HG02943 (cell line): ENCODE results near the gene PRKCB.

Experiments
- ATAC-seq: cut with Tn5 transposase; IDR thresholded peaks from one replicate; pipeline ENCODE4 v1.9.1; 2021; ENCODE audit warnings: mild to moderate bottlenecking, low read depth, moderate library complexity; ENCODE audit not compliant: unreplicated experiment

Gene PRKCB

GRCh38 chr16:23835390-23836077, at the start of gene PRKCB:
TSS of gene PRKCB (plus strand) at chr16:23835983.
- peak; percentile 64 for ATAC-seq

- ATAC-seq = no peak
Measured at GRCh38 chr16:23786964-23787561, 48.7 kb upstream of the PRKCB start.

GRCh38 chr16:23788685-23789084, 47.1 kb upstream of the PRKCB start:
- no peak for ATAC-seq

DNA sequence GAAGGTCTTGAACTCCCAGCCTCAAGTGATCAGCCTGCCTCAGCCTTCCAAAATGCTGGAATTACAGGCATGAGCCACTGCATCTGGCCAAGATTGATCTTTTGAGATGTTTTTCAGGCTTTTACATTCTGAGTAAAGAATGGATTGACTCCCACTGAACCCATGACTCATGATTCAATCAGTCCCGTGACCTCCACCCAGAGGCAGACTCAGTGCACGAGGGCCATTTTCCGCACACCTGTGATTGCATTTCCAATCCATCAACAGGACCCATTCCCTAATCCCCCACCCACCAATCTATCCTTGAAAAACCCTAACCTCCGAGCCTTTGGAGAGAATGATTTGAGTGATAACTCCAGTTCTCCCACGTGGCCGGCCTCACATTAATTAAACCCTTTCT, 40.4 kb upstream of the PRKCB start:
- no peak for ATAC-seq

- ATAC-seq = no peak
Measured at GRCh38 chr16:23796941-23797340, 38.8 kb upstream of the PRKCB start.

DNA sequence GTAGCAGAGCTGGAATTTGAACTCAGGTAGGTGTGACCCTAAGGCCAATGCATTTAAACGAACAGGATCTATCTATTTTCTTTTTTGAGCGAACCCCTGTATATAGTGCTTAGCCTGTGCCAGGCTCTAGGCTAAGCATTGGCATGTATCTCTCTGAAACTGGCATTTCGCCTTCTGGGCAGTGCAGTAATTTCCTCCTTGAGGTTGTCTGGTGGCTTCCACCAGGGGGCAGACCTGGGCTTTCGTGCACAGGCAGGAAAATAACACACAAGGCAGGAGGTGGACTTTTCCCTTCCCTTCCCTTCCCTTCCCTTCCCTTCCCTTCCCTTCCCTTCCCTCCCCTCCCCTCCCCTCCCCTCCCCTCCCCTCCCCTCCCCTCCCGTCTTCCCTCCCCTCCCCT, 34.4 kb upstream of the PRKCB start:
- ATAC-seq = no peak

GRCh38 chr16:23802776-23803175, 33.0 kb upstream of the PRKCB start:
- no peak for ATAC-seq

GRCh38 chr16:23803591-23804123, 32.1 kb upstream of the PRKCB start:
- peak; percentile 66 for ATAC-seq

- ATAC-seq = no peak
Measured at GRCh38 chr16:23807028-23807427, 28.8 kb upstream of the PRKCB start.

DNA sequence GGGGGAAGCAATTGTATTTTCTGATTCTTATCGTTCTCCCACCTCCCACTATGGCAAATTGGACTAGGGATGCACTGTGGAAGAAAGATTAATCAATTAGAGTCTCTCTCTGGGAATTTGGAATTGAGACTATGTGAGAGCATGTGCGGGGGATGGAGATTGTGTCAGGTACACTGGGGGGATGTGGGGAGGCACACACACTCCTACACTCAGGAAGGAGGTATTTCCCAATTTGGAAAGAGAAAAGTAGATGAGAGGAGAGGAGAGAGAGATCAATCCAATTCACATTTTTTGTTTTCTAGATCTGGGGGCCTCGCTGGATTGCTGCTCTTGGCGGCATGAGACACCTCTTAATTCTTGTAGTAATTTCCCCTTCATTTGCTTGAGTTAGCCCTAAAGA, 14.3 kb upstream of the PRKCB start:
- no peak for ATAC-seq

DNA sequence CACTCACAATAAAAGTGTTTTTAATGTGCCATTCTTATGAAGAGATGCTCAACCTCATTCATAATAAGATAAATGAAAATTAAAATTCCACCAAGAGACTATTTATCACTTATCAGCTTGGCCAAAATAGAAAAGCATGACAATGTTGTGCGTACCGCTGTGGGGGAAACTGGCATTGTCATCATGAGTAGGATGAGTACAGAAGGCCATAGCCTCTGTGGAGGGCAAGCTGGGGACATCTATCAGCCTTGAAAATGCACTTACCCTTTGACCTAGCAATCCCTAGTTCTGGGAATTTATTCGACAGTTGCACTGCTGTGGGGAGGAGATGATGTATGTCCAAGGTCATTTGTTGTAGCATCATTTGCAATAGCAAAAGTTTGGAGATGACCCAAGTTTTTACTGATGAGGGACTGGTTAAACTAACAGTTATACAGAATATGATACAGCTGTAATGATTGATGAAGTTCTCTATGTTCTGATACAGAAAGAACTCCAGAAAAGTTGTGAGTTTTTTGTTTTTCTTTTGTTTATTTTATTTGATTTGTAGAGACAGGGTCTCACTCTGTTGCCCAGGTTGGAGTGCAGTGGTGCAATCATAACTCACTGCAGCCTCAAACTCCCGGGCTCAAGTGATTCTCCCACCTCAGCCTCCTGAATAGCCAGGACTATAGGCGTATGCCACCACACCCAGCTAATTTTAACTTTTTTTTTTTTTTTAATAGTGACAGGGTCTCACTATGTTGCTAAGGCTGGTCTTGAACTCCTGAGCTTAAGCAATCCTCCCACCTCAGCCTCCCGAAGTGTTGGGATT, 13.7 kb upstream of the PRKCB start:
- no peak for ATAC-seq

GRCh38 chr16:23823475-23824384, 12.1 kb upstream of the PRKCB start:
- ATAC-seq = no peak

- ATAC-seq = no peak
Measured at GRCh38 chr16:23824909-23825308, 10.9 kb upstream of the PRKCB start.

GRCh38 chr16:23826528-23827045, 9.2 kb upstream of the PRKCB start:
- ATAC-seq = peak; percentile 79

- ATAC-seq = no peak
Measured at GRCh38 chr16:23827057-23827456, 8.7 kb upstream of the PRKCB start.

- no peak for ATAC-seq
Measured at GRCh38 chr16:23829454-23829853, 6.3 kb upstream of the PRKCB start.

DNA sequence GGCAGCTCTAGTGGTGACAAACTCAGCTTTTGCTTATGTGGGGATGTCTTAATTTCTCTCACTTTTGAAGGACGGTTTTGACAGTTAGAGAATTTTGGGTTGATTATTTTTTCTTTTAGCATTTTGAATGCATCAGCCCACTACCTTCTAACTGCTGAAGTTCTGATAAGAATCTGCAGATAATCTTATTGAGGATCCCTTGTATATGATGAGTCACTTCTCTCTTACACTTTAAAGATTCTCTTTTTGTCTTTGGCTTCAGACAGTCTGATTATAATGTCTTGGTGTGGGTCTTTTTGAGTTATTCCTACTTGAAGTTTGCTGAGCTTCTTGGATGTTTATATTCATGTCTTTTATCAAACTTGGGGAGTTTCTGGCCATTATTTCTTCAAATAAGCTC, 5.5 kb upstream of the PRKCB start:
- no peak for ATAC-seq

GRCh38 chr16:23832882-23833281, 2.9 kb upstream of the PRKCB start:
- no peak for ATAC-seq

- no peak for ATAC-seq
Measured at GRCh38 chr16:23833504-23833903, 2.3 kb upstream of the PRKCB start.
